ENCODE data around the gene TRAPPC10. TPM values are rescaled to one million over a fixed set of nuclear protein-coding genes. Genes with fewer than 3 reads are reported as not detected.
"Not testable (repeated sequence)": the region's sequence is repeated elsewhere in the genome, so short reads cannot be mapped to it uniquely, and the experiment has no call there.

The TRAPPC10 gene
- total RNA-seq, 2 donors from 2014 or later: 45.9 to 47.9 TPM

- DNase-seq (ENCODE audit: low spot score); H3K27me3 ChIP-seq (replicated peaks; ENCODE audit: insufficient read depth); H3K27ac ChIP-seq; H3K4me1 ChIP-seq (ENCODE audit: control insufficient read depth in 1 of 2, low read depth in 2 of 2); H3K9me3 ChIP-seq; ATAC-seq (ENCODE audit: insufficient number of reproducible peaks, low FRiP score, low read depth); H3K36me3 ChIP-seq: not testable (repeated sequence)
- H3K4me3 ChIP-seq: peak overlapping the region; percentile 69
Observed at GRCh38 chr21:44107589-44107988, 95.5 kb downstream of the TRAPPC10 start.

GRCh38 chr21:44113702-44114371, 101.7 kb downstream of the TRAPPC10 start:
- H3K27me3 ChIP-seq (replicated peaks; ENCODE audit: insufficient read depth); H3K9me3 ChIP-seq; H3K4me3 ChIP-seq; ATAC-seq (ENCODE audit: insufficient number of reproducible peaks, low FRiP score, low read depth); DNase-seq (ENCODE audit: low spot score); H3K4me1 ChIP-seq (ENCODE audit: control insufficient read depth in 1 of 2, low read depth in 2 of 2); H3K36me3 ChIP-seq; H3K27ac ChIP-seq: not testable (repeated sequence)

- H3K27ac ChIP-seq; H3K4me3 ChIP-seq; H3K4me1 ChIP-seq (ENCODE audit: control insufficient read depth in 1 of 2, low read depth in 2 of 2); H3K9me3 ChIP-seq; DNase-seq (ENCODE audit: low spot score); H3K27me3 ChIP-seq (replicated peaks; ENCODE audit: insufficient read depth); H3K36me3 ChIP-seq; ATAC-seq (ENCODE audit: insufficient number of reproducible peaks, low FRiP score, low read depth): not testable (repeated sequence)
Observed at GRCh38 chr21:44122131-44122530, 110.0 kb downstream of the TRAPPC10 start.

- not testable (repeated sequence) for H3K4me1 ChIP-seq (ENCODE audit: control insufficient read depth in 1 of 2, low read depth in 2 of 2)
Observed at GRCh38 chr21:44127827-44128226, 115.7 kb downstream of the TRAPPC10 start.

GRCh38 chr21:44133715-44134057, 121.6 kb downstream of the TRAPPC10 start:
- ATAC-seq (ENCODE audit: insufficient number of reproducible peaks, low FRiP score, low read depth); H3K9me3 ChIP-seq; H3K4me1 ChIP-seq (ENCODE audit: control insufficient read depth in 1 of 2, low read depth in 2 of 2); H3K27me3 ChIP-seq (replicated peaks; ENCODE audit: insufficient read depth); H3K27ac ChIP-seq; DNase-seq (ENCODE audit: low spot score); H3K36me3 ChIP-seq: not testable (repeated sequence)
- H3K4me3 ChIP-seq: peak overlapping the region; percentile 58

More at GRCh38 chr21:44127827-44128226, 115.7 kb downstream of the TRAPPC10 start:
- H3K27me3 ChIP-seq (replicated peaks; ENCODE audit: insufficient read depth); H3K4me3 ChIP-seq; ATAC-seq (ENCODE audit: insufficient number of reproducible peaks, low FRiP score, low read depth); H3K36me3 ChIP-seq; H3K27ac ChIP-seq; DNase-seq (ENCODE audit: low spot score); H3K9me3 ChIP-seq: not testable (repeated sequence)

GRCh38 chr21:44134732-44135131, 122.6 kb downstream of the TRAPPC10 start:
- not testable (repeated sequence) for H3K9me3 ChIP-seq; H3K36me3 ChIP-seq; ATAC-seq (ENCODE audit: insufficient number of reproducible peaks, low FRiP score, low read depth); H3K27me3 ChIP-seq (replicated peaks; ENCODE audit: insufficient read depth); DNase-seq (ENCODE audit: low spot score); H3K4me3 ChIP-seq; H3K4me1 ChIP-seq (ENCODE audit: control insufficient read depth in 1 of 2, low read depth in 2 of 2); H3K27ac ChIP-seq

GRCh38 chr21:44138039-44138438, 125.9 kb downstream of the TRAPPC10 start:
- not testable (repeated sequence) for H3K27me3 ChIP-seq (replicated peaks; ENCODE audit: insufficient read depth); H3K27ac ChIP-seq; DNase-seq (ENCODE audit: low spot score); H3K4me1 ChIP-seq (ENCODE audit: control insufficient read depth in 1 of 2, low read depth in 2 of 2); H3K36me3 ChIP-seq; H3K9me3 ChIP-seq; ATAC-seq (ENCODE audit: insufficient number of reproducible peaks, low FRiP score, low read depth); H3K4me3 ChIP-seq

- not testable (repeated sequence) for H3K9me3 ChIP-seq; H3K4me3 ChIP-seq; DNase-seq (ENCODE audit: low spot score); H3K27ac ChIP-seq; ATAC-seq (ENCODE audit: insufficient number of reproducible peaks, low FRiP score, low read depth); H3K36me3 ChIP-seq; H3K4me1 ChIP-seq (ENCODE audit: control insufficient read depth in 1 of 2, low read depth in 2 of 2); H3K27me3 ChIP-seq (replicated peaks; ENCODE audit: insufficient read depth)
Observed at GRCh38 chr21:44139787-44140551, 127.9 kb downstream of the TRAPPC10 start.

- not testable (repeated sequence) for H3K27ac ChIP-seq; ATAC-seq (ENCODE audit: insufficient number of reproducible peaks, low FRiP score, low read depth); H3K4me1 ChIP-seq (ENCODE audit: control insufficient read depth in 1 of 2, low read depth in 2 of 2); H3K9me3 ChIP-seq; DNase-seq (ENCODE audit: low spot score); H3K36me3 ChIP-seq; H3K27me3 ChIP-seq (replicated peaks; ENCODE audit: insufficient read depth); H3K4me3 ChIP-seq
Observed at GRCh38 chr21:44140552-44140932, 128.4 kb downstream of the TRAPPC10 start.

GRCh38 chr21:44142470-44142869, 130.4 kb downstream of the TRAPPC10 start:
- H3K9me3 ChIP-seq; DNase-seq (ENCODE audit: low spot score); H3K4me3 ChIP-seq; H3K4me1 ChIP-seq (ENCODE audit: control insufficient read depth in 1 of 2, low read depth in 2 of 2); ATAC-seq (ENCODE audit: insufficient number of reproducible peaks, low FRiP score, low read depth); H3K27ac ChIP-seq; H3K36me3 ChIP-seq; H3K27me3 ChIP-seq (replicated peaks; ENCODE audit: insufficient read depth): not testable (repeated sequence)

GRCh38 chr21:44143380-44143779, 131.3 kb downstream of the TRAPPC10 start:
- not testable (repeated sequence) for ATAC-seq (ENCODE audit: insufficient number of reproducible peaks, low FRiP score, low read depth); H3K27me3 ChIP-seq (replicated peaks; ENCODE audit: insufficient read depth); H3K4me1 ChIP-seq (ENCODE audit: control insufficient read depth in 1 of 2, low read depth in 2 of 2); H3K4me3 ChIP-seq; H3K9me3 ChIP-seq; H3K36me3 ChIP-seq; DNase-seq (ENCODE audit: low spot score); H3K27ac ChIP-seq

- not testable (repeated sequence) for H3K36me3 ChIP-seq; ATAC-seq (ENCODE audit: insufficient number of reproducible peaks, low FRiP score, low read depth); H3K4me3 ChIP-seq
Observed at GRCh38 chr21:44143996-44144395, 131.9 kb downstream of the TRAPPC10 start.

More at GRCh38 chr21:44143996-44144395, 131.9 kb downstream of the TRAPPC10 start:
- not testable (repeated sequence) for H3K4me1 ChIP-seq (ENCODE audit: control insufficient read depth in 1 of 2, low read depth in 2 of 2); H3K27me3 ChIP-seq (replicated peaks; ENCODE audit: insufficient read depth); H3K27ac ChIP-seq; DNase-seq (ENCODE audit: low spot score); H3K9me3 ChIP-seq
